NT2/D1 (cell line): ENCODE data around the gene SLC4A11.

Experiments
- DNase-seq: peaks from one replicate; pipeline ENCODE4 v3.0.0-alpha.2; 2011; ENCODE audit warnings: low read depth, low spot score
- H3K27me3 ChIP-seq: 2 replicates; pipeline ENCODE4 v1.6.0; 2011; ENCODE audit warnings: mild to moderate bottlenecking; ENCODE audit not compliant: insufficient read length, insufficient read depth
- H3K36me3 ChIP-seq: 2 replicates; pipeline ENCODE4 v1.6.1; 2011; ENCODE audit warnings: mild to moderate bottlenecking, low read length, mixed read lengths; ENCODE audit not compliant: insufficient read depth, insufficient read length
- H3K4me1 ChIP-seq: 2 replicates; pipeline ENCODE4 v1.5.1; 2011; ENCODE audit not compliant: insufficient read depth, insufficient read length
- H3K4me3 ChIP-seq: 2 replicates; pipeline ENCODE4 v1.5.1; 2011; ENCODE audit warnings: low read depth; ENCODE audit not compliant: insufficient read length
- H3K9ac ChIP-seq: 2 replicates; pipeline ENCODE4 v1.6.0; 2011; ENCODE audit warnings: low read depth; ENCODE audit not compliant: insufficient read length
- H3K9me3 ChIP-seq: 2 replicates; pipeline ENCODE4 v1.5.1; 2011; ENCODE audit warnings: mild to moderate bottlenecking, low read length; ENCODE audit not compliant: insufficient read depth
- SUZ12 ChIP-seq: IDR thresholded peaks from 2 replicates; pipeline ENCODE4 v1.6.1; 2011; ENCODE audit not compliant: insufficient read length, insufficient read depth; ENCODE audit errors: extremely low read depth
- YY1 ChIP-seq: IDR thresholded peaks from 2 replicates; pipeline ENCODE4 v1.6.1; 2011; ENCODE audit not compliant: insufficient read length, insufficient read depth
- ZNF274 ChIP-seq: IDR thresholded peaks from 2 replicates; pipeline ENCODE4 v1.6.1; 2011; ENCODE audit warnings: mild to moderate bottlenecking, low read depth, low read length

The SLC4A11 gene

DNA sequence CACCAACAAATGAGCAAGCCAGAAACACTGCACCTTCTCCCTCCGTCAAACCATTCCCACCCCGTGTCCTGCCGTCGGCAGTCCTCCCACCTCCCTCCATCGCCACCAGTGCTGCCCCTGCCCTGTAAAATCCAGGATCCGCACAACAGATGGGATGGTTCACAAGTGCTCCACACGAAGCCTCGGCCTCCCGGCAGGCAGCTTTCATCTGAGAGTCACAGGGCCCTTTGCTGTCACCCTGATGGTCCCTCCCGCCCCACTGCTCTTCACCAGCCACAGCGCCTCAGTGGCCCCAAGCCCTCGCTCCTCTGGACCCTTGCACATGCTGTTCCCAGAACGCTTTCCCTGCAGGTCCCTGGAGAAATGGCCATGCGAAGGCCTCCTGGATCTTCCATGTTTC lies 12.1 kb downstream of the SLC4A11 start:
- peaks cover 7% of the 10 kb centered on the region for H3K4me1 ChIP-seq
- H3K4me3 ChIP-seq, result no peak overlapping the region
- DNase-seq, result no peak
- no peaks in the 10 kb centered on the region for H3K27me3 ChIP-seq
- H3K9ac ChIP-seq, result no peak overlapping the region
- H3K9me3 ChIP-seq, result no peaks in the 10 kb centered on the region
- TF ChIP-seq ZNF274 (no peak), YY1 (no peak), SUZ12 (no peak)
- peaks cover 50% of the 10 kb centered on the region for H3K36me3 ChIP-seq

DNA sequence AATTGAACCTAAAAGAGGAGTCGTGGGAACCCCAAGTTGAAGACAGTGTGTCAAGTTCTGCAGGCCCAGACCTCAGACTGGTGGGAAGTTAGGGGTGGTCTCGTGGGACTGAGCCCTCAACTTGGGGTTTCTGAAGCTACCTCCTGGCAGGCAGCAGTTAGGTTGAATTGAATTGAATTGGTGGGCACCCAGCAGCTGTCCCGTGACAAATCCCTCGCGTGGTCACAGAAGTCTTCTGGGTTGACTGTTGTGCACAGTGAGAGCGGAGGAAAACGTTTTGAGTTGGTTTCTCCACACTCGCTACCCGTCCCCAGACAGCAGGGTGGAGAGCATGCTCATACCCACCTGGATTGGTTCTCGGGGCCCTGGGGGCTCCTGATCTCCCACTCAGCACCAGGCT lies 12.9 kb downstream of the SLC4A11 start:
- TF ChIP-seq YY1 (no peak), ZNF274 (no peak), SUZ12 (no peak)
- no peak for DNase-seq
- no peaks in the 10 kb centered on the region for H3K9me3 ChIP-seq
- H3K4me1 ChIP-seq, result peaks cover 7% of the 10 kb centered on the region
- no peak overlapping the region for H3K4me3 ChIP-seq
- peaks cover 58% of the 10 kb centered on the region for H3K36me3 ChIP-seq
- H3K9ac ChIP-seq, result no peak overlapping the region
- H3K27me3 ChIP-seq, result no peaks in the 10 kb centered on the region

DNA sequence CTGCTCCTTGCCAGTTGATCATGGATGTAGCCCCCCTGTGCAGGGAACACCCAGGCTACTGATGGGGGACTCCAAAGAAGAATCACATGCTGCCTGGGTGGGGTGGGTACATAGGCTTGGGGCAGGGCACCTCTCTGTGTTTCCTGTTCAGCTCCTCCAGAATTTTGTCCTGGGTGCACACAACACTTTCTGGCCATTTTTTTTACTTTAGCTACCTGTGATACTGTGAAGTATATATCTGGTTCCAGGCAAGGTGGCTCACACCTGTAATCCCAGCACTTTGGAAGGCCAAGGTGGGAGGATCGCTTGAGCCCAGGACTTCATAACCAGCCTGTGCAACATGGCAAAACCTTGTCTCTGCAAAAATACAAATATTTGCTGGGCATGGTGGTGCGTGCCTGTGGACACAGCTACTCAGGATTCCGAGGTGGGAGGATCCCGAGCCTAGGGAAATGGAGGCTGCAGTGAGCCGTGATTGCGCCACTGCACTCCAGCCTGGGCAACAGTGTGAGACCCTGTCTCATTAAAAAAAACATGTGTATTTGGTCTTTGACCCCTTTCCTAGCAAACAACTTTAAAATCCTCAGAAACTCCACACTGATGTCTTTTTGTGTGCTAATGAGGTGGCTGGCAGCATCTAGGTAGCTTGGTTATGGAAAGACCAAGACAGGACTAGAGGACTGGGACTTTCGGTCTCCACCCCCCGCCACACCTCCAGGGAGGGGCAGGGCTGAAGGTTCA lies 14.1 kb downstream of the SLC4A11 start:
- Histone ChIP-seq H3K4me3 (no peak overlapping the region), H3K36me3 (peaks cover 69% of the 10 kb centered on the region), H3K27me3 (no peaks in the 10 kb centered on the region), H3K9ac (no peak overlapping the region), H3K9me3 (no peaks in the 10 kb centered on the region), H3K4me1 (peaks cover 7% of the 10 kb centered on the region)
- TF ChIP-seq YY1 (no peak), SUZ12 (no peak), ZNF274 (no peak)
- DNase-seq, result no peak

DNA sequence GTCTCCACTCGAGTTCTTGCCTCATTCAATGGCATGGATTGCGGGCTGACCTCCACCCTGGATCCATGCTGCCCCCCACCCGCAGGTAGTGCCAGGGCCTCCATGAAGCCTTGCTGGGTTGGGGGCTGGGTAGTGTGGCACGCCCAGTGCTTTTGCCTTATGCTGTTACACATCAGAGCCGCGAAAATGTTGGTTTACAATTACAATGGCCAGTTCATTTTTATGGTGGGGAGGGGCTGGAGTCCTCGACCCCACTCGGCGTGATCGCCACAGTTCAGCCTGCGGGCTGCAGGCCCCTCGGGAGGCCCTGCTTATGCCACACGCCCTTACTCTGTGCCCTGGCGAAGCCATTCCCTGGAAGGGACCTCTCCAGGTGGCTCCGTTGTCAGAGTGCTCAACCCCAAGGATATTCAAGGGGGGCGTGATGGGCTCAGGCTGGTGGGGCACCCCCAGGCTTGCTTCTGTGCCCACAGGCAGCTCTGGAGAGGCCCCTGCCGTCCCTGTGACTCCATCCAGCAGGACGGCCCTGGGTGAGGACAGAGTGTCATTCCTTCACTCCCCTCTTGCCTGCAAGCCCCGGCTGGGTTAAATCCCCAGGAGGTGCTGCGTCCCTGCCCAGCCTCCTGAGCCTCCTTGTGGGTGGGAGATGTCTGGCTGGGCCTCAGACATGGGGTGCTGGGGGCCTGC lies 14.9 kb downstream of the SLC4A11 start:
- Histone ChIP-seq H3K4me1 (peaks cover 7% of the 10 kb centered on the region), H3K36me3 (peaks cover 68% of the 10 kb centered on the region), H3K9me3 (no peaks in the 10 kb centered on the region), H3K9ac (peak overlapping the region; percentile 10), H3K27me3 (no peaks in the 10 kb centered on the region), H3K4me3 (no peak overlapping the region)
- DNase-seq, result no peak
- TF ChIP-seq SUZ12, result no peak
- TF ChIP-seq YY1, result no peak
- no peak for TF ChIP-seq ZNF274

DNA sequence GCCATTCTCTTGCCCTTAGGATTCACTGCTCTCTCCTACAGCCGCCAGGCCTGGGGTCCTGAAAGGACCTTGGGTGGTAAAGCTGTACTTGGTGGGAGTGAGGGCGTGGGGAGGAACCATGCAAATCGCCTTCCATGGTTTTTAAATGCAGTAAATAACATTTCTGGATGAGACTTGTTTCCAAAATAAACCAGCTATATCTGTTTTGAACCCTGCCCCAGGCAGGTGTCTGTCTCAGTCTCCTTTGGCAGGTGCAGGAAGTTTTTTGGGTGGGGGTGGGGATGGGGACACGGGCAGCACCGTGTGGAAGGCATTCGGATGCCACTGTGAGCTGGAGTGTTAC lies 15.4 kb downstream of the SLC4A11 start:
- peaks cover 7% of the 10 kb centered on the region for H3K4me1 ChIP-seq
- H3K36me3 ChIP-seq, result peaks cover 69% of the 10 kb centered on the region
- no peaks in the 10 kb centered on the region for H3K9me3 ChIP-seq
- no peak for DNase-seq
- H3K4me3 ChIP-seq, result no peak overlapping the region
- H3K9ac ChIP-seq, result no peak overlapping the region
- H3K27me3 ChIP-seq, result no peaks in the 10 kb centered on the region
- no peak for TF ChIP-seq ZNF274
- TF ChIP-seq YY1, result no peak
- no peak for TF ChIP-seq SUZ12

DNA sequence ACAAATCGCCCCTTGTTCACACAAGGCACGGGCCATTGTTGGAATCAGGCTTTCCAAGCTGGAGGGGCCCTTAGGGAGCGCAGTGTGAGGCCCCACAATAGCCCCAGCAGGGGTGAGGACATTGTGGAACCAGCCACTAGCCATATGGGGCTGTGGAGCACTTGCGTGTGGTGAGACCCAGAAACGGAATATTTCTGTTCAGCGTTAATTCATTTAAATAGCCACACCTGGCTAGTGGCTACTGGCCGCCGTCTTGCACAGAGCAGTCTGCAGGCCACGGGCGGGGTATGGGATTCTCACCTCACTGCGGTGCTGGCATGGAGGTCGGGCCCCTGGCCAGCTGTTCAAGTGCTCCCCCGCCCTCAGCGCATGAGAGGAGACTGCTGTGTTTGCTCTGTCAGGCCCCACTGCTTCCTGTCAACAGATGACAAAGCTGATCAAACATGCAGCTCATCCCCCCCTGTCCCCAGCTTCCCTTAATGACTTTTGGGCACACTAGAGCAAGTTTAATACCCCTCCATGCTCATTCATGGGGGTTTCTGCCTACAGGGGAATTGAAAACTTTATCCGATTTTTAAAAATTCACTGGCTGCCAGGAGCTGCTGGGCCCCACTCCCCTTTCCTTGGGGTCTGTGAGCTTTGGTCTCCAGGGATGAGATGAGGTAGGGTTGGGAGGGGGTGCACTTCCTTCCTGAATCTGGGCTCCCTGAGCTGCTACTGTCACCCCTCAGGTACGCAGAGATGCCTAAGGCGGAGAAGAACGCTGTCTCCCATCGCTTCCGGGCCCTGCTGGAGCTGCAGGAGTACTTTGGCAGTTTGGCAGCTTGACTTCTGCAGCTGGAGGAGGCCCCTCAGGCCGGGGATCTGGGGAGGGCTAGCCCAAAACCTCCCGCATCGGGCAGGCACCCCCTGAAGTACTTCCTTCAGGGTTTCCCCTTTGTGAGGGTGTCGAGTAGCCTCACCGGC lies 16.1 kb downstream of the SLC4A11 start:
- H3K9ac ChIP-seq, result no peak overlapping the region

More for the DNA sequence above, 16.1 kb downstream of the SLC4A11 start:
- Histone ChIP-seq H3K4me1 (peaks cover 11% of the 10 kb centered on the region), H3K9me3 (no peaks in the 10 kb centered on the region), H3K36me3 (peaks cover 66% of the 10 kb centered on the region), H3K27me3 (no peaks in the 10 kb centered on the region), H3K4me3 (no peak overlapping the region)
- no peak for DNase-seq
- TF ChIP-seq ZNF274 (no peak), YY1 (no peak), SUZ12 (no peak)
